K562 (cell line): ENCODE data around the gene CHIC2. TPM values are rescaled to one million over a fixed set of nuclear protein-coding genes. Genes with fewer than 3 reads are reported as not detected.

ENCODE experiments used
- ATAC-seq: fragments of 200-7000 bp; cut with Tn5 transposase; 3 replicates; pipeline ENCODE4 v1.9.1; 2020; ENCODE audit warnings: moderate library complexity
- BruUV-seq: library from RNA; stranded (reverse); fragments of 400-500 nt; replicated peaks from 2 replicates; lab custom pipeline; 2021; lab: Mats Ljungman, UMichigan
- CTCF ChIA-PET: fragments of 300-600 bp; formaldehyde crosslinking; extraction: SDS; loops from one replicate; lab custom pipeline; 2021; ENCODE audit warnings: low intra/inter-chr PET ratio; lab: Yijun Ruan, JAX
- POLR2A ChIA-PET: fragments of 300-600, 350-650 bp; sonication (Branson Sonifier 250); formaldehyde crosslinking; extraction: SDS; loops from one replicate; lab custom pipeline; 2021; ENCODE audit warnings: antibody characterized with exemption, inconsistent platforms; lab: Yijun Ruan, JAX
- DNase-seq, 4 experiments: peaks; one replicate each; pipeline versions ENCODE4 v3.0.0 to v3.0.0-alpha.2; 2011 to 2018; ENCODE audit warnings: low spot score in 3 of 4, mixed read lengths in 3 of 4; ENCODE audit errors: extremely low read depth in 1 of 4
- FAIRE-seq: peaks from 2 replicates; lab custom pipeline; 2011; peaks lifted over from hg19 to GRCh38; lab: Jason Lieb, UNC
- H2AFZ ChIP-seq: 2 replicates; pipeline ENCODE4 v1.6.0; 2011; ENCODE audit warnings: low read depth, low read length, control low read depth, inconsistent platforms
- H3K27ac ChIP-seq: fragments of 200-600 bp; 3 replicates; pipeline ENCODE4 v1.8.0; 2011; ENCODE audit warnings: low read depth, mild to moderate bottlenecking, control low read depth, inconsistent platforms, low read length, moderate library complexity, mixed read lengths; ENCODE audit errors: extremely low read depth
- H3K27me3 ChIP-seq, 2 experiments: fragments of 300-600 bp in 1 of 2; 2 replicates in 1 of 2; 3 replicates in 1 of 2; pipeline versions ENCODE4 v1.6.0 to v1.8.0; 2011; ENCODE audit warnings: inconsistent platforms in 2 of 2, low read length in 2 of 2, mild to moderate bottlenecking in 1 of 2, mixed read lengths in 1 of 2, moderate library complexity in 1 of 2; ENCODE audit not compliant: control insufficient read depth in 2 of 2, insufficient read depth in 2 of 2
- H3K36me3 ChIP-seq: fragments of 300-600 bp; 3 replicates; pipeline ENCODE4 v1.8.0; 2011; ENCODE audit warnings: mild to moderate bottlenecking, low read length, inconsistent platforms; ENCODE audit not compliant: control insufficient read depth, insufficient read depth
- H3K4me1 ChIP-seq, 2 experiments: fragments of 200-600 bp in 1 of 2; replicated peaks in 1 of 2; 2 replicates in 1 of 2; 3 replicates in 1 of 2; pipeline versions ENCODE4 v1.5.1 to v1.8.0; 2011; ENCODE audit warnings: inconsistent platforms in 2 of 2, low read length in 2 of 2, mild to moderate bottlenecking in 1 of 2, mixed read lengths in 1 of 2, moderate library complexity in 1 of 2; ENCODE audit not compliant: control insufficient read depth in 2 of 2, insufficient read depth in 2 of 2
- H3K4me2 ChIP-seq: 2 replicates; pipeline ENCODE4 v1.6.1; 2011; ENCODE audit warnings: low read length, control low read depth, inconsistent platforms, mixed read lengths; ENCODE audit not compliant: insufficient read depth
- H3K4me3 ChIP-seq: fragments of 200-600 bp; sonication (generic), shearing (Covaris generic); 2 replicates; pipeline ENCODE4 v1.5.1; 2016; ENCODE audit warnings: control low read depth, inconsistent platforms
- H3K79me2 ChIP-seq: fragments of 200-600 bp; 3 replicates; pipeline ENCODE4 v1.8.0; 2011; ENCODE audit warnings: low read length, inconsistent platforms; ENCODE audit not compliant: control insufficient read depth, insufficient read depth
- H3K9ac ChIP-seq, 2 experiments: 2 replicates each; pipeline versions ENCODE4 v1.6.0 to v1.6.1; 2011; ENCODE audit warnings: low read depth in 2 of 2, low read length in 2 of 2, control low read depth in 1 of 2, inconsistent platforms in 1 of 2, mild to moderate bottlenecking in 1 of 2, mixed read lengths in 1 of 2; ENCODE audit not compliant: insufficient read depth in 1 of 2
- H3K9me1 ChIP-seq: one replicate; pipeline ENCODE4 v1.6.0; 2011; ENCODE audit warnings: inconsistent platforms, mild to moderate bottlenecking, low read length, moderate library complexity; ENCODE audit not compliant: control insufficient read depth, insufficient read depth
- H3K9me3 ChIP-seq: replicated peaks from 2 replicates; pipeline ENCODE4 v1.5.1; 2011; ENCODE audit warnings: low read depth, low read length, inconsistent platforms; ENCODE audit not compliant: control insufficient read depth, insufficient read depth
- H4K20me1 ChIP-seq: replicated peaks from 2 replicates; pipeline ENCODE4 v1.6.1; 2011; ENCODE audit warnings: low read length, inconsistent platforms, mixed read lengths; ENCODE audit not compliant: control insufficient read depth, insufficient read depth
- DMBX1 ChIP-seq: fragments of 250-450 bp; sonication (Bioruptor Pico); IDR thresholded peaks from 2 replicates; pipeline ENCODE4 v1.8.0; 2022; ENCODE audit warnings: inconsistent platforms, mild to moderate bottlenecking, moderate library complexity, borderline replicate concordance
- FOXM1 ChIP-seq, 2 experiments: fragments of 450-650 bp in 1 of 2; sonication (generic) in 1 of 2; formaldehyde crosslinking in 1 of 2; IDR thresholded peaks; 2 replicates each; pipeline versions ENCODE4 v1.6.1 to v1.9.0; 2017 to 2022; ENCODE audit warnings: low read depth in 2 of 2, mild to moderate bottlenecking in 2 of 2, missing genetic modification reagents in 1 of 2, moderate library complexity in 1 of 2
- HDAC2 ChIP-seq: fragments of 450-650 bp; IDR thresholded peaks from 2 replicates; pipeline ENCODE4 v1.6.1; 2016; ENCODE audit warnings: mild to moderate bottlenecking
- HMBOX1 ChIP-seq: sonication (generic); IDR thresholded peaks from 2 replicates; pipeline ENCODE4 v1.6.1; 2016
- POLR2AphosphoS5 ChIP-seq: IDR thresholded peaks from 2 replicates; pipeline ENCODE4 v1.6.1; 2011; ENCODE audit warnings: mild to moderate bottlenecking, low read depth, low read length, moderate library complexity; ENCODE audit not compliant: control insufficient read depth, insufficient read depth
- PTRF ChIP-seq: fragments of 450-650 bp; IDR thresholded peaks from 2 replicates; pipeline ENCODE4 v1.6.1; 2016; ENCODE audit warnings: mild to moderate bottlenecking, missing genetic modification characterization, missing compliant biosample characterization
- SMAD3 ChIP-seq: fragments of 450-650 bp; formaldehyde crosslinking; conservative IDR thresholded peaks from 2 replicates; pipeline ENCODE4 v1.4.0; 2020; ENCODE audit warnings: mild to moderate bottlenecking
- USF2 ChIP-seq: sonication (generic); formaldehyde crosslinking; IDR thresholded peaks from 2 replicates; pipeline ENCODE4 v1.5.0; 2020; ENCODE audit warnings: missing genetic modification reagents
- ZKSCAN8 ChIP-seq: fragments of 200-800 bp; sonication (Bioruptor generic); IDR thresholded peaks from 2 replicates; pipeline ENCODE4 v1.6.1; 2016; ENCODE audit warnings: missing genetic modification characterization, missing compliant biosample characterization
- ZMIZ1 ChIP-seq, 2 experiments: fragments of 150-350 bp in 1 of 2; IDR thresholded peaks; 2 replicates each; pipeline ENCODE4 v1.6.1; 2012 to 2016; ENCODE audit warnings: low read depth in 2 of 2, low read length in 2 of 2, mild to moderate bottlenecking in 1 of 2, moderate library complexity in 1 of 2
- ZNF436 ChIP-seq: fragments of 250-450, 450-650 bp; sonication (Bioruptor Pico); formaldehyde crosslinking; IDR thresholded peaks from 2 replicates; pipeline ENCODE4 v1.7.0; 2020; ENCODE audit warnings: mild to moderate bottlenecking
- WGBS: fragments of 100-300 bp; shearing (Covaris generic); methylation state at CpG from one replicate; pipeline ENCODE4 v1.1.6; 2016; ENCODE audit warnings: low coverage, mixed read lengths; ENCODE audit not compliant: insufficient coverage; ENCODE audit errors: missing lambda C conversion rate; 5-methylcytosine and 5-hydroxymethylcytosine counted together
- in situ Hi-C: fragments of 300-500 bp; cut with MboI; formaldehyde crosslinking; loops from 4 replicates; pipeline ENCODE4 v1.15.0; 2018; ENCODE audit warnings: inconsistent platforms, mixed read lengths
- intact Hi-C: fragments of 100-400 bp; cut with micrococcal nuclease; formaldehyde crosslinking; loops from 2 replicates; pipeline ENCODE4 v1.14.2; 2022
- polyA plus RNA-seq, 8 experiments: library from polyadenylated mRNA; depleted of rRNA in 4 of 8; stranded (reverse) in 5 of 8; unstranded in 3 of 8; fragments of >200 nt; fragmentation: Nextera tagmentation in 2 of 8; fragmentation: Illumina TruSeq in 1 of 8; extraction: Ambion mirVana in 2 of 8; extraction: Trizol in 1 of 8; gene quantifications; 2 replicates each; pipeline versions ENCODE4 v1.2.1 to v1.2.3, GENCODE V29; 2011 to 2014; ENCODE audit warnings: inconsistent platforms in 1 of 8, missing spikeins in 1 of 8
- total RNA-seq, 7 experiments: library from RNA; depleted of rRNA in 6 of 7; stranded (reverse); fragments of >200 nt in 6 of 7; fragmentation: Illumina TruSeq in 2 of 7; extraction: Trizol in 2 of 7; gene quantifications; 2 replicates each; pipeline versions ENCODE4 v1.2.1 to v1.2.3, GENCODE V29; 2011 to 2021; ENCODE audit warnings: low replicate concordance in 1 of 7

Gene CHIC2
- total and polyA plus RNA-seq, 9 of the 15 experiments (the other 6 are each of a cell fraction or from before 2014, with no cell fraction given): 0.89 to 25.1 (median 12.1) TPM

DNA sequence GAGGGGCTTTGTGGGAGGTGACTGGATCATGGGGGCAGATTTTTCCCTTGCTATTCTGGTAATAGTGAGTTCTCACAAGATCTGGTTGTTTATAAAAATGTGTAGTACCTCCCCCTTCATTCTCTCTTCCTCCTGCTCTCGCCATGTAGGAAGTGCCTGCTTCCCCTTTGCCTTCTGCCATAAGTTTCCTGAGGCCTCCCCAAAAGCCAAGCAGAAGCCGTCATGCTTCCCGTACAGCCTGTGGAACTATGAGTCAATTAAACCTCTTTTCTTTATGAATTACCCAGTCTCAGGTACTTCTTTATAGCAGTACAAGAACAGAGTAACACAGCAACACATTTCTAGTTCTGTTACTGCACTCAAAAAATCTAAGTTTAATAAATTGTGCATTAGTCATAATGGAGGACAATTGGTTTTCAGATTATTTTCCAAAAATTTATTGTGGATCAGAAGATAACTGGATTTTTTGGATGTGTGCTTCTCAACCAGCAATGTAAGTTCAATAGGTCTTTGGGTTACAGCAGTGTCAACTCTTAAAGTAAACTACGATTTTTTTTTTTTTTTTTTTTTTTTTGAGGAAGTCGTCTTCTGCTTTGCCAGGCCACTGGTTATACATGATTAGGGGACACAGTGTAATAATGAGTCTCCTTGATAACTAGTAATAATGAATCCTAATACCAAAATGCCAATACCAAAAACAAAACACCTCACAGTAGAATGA is 69.9 kb downstream of the CHIC2 start:
- ATAC-seq (no peak), FAIRE-seq (no peak), DNase-seq (no peak)
- Histone ChIP-seq H3K4me1 (no peaks in the 10 kb centered on the region), H3K9ac (no peak overlapping the region), H4K20me1 (no peaks in the 10 kb centered on the region), H3K9me3 (no peaks in the 10 kb centered on the region), H3K9me1 (no peaks in the 10 kb centered on the region), H3K27me3 (no peaks in the 10 kb centered on the region), H3K79me2 (no peaks in the 10 kb centered on the region), H3K27ac (no peak overlapping the region), H3K4me2 (no peak overlapping the region), H3K36me3 (no peaks in the 10 kb centered on the region), H2AFZ (no peak overlapping the region), H3K4me3 (no peak overlapping the region)
- 59% methylated on average over 5 of the region's 5 CpGs for WGBS
- no TSS peak for BruUV-seq
- TF ChIP-seq USF2 (CRISPR knock-in tag) (no peak), ZKSCAN8 (CRISPR knock-in tag) (no peak), ZNF436 (CRISPR knock-in tag) (no peak), HMBOX1 (no peak), DMBX1 (no peak), PTRF (no peak), ZMIZ1 (IDR thresholded peaks at IDR 0.05; ENCODE audit: low read depth in 2 of 2, low read length in 2 of 2) (no peak), HDAC2 (no peak), SMAD3 (no peak), POLR2AphosphoS5 (no peak), FOXM1 (IDR thresholded peaks at IDR 0.05; ENCODE audit: low read depth) (no peak), FOXM1 (CRISPR knock-in tag; IDR thresholded peaks at IDR 0.05; ENCODE audit: low read depth) (no peak)
- POLR2A ChIA-PET: no interaction called here
- in situ Hi-C loops (no loop called here), intact Hi-C loops (no loop called here)
- CTCF ChIA-PET: no interaction called here
